ENCODE measurements around the gene ARV1. TPM values are rescaled to one million over a fixed set of nuclear protein-coding genes. Genes with fewer than 3 reads are reported as not detected.

ARV1 gene
- polyA plus RNA-seq, 1 donor (not counting 4 experiments of a cell fraction or from before 2014, with no cell fraction given): 38.1 TPM

DNA sequence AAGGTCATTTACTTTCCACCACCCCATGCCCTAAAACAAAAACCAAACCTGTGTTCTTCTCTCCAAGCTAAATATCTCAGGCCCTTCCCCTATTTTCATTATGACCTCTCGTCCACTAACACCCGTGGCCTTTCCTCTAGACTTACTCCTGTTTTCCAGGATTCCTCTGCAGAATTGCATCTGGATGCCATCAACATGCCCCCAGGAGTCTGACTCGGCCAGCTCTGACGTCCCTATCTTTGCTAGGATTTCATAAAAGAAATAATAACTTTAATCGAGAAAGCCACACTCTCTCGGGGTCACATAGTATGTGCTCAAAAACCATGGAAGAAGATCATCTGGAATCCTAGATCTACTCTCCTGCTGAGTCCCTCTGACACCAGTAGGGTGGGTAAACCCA is 47.7 kb downstream of the ARV1 start:
- FAIRE-seq (no peak), DNase-seq (ENCODE audit: low read depth, low spot score) (no peak)
- no peak for TF ChIP-seq EZH2 (IDR thresholded peaks at IDR 0.05; ENCODE audit: low read length)
- TF ChIP-seq, protein P1, sequence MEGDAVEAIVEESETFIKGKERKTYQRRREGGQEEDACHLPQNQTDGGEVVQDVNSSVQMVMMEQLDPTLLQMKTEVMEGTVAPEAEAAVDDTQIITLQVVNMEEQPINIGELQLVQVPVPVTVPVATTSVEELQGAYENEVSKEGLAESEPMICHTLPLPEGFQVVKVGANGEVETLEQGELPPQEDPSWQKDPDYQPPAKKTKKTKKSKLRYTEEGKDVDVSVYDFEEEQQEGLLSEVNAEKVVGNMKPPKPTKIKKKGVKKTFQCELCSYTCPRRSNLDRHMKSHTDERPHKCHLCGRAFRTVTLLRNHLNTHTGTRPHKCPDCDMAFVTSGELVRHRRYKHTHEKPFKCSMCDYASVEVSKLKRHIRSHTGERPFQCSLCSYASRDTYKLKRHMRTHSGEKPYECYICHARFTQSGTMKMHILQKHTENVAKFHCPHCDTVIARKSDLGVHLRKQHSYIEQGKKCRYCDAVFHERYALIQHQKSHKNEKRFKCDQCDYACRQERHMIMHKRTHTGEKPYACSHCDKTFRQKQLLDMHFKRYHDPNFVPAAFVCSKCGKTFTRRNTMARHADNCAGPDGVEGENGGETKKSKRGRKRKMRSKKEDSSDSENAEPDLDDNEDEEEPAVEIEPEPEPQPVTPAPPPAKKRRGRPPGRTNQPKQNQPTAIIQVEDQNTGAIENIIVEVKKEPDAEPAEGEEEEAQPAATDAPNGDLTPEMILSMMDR (optimal IDR thresholded peaks at IDR 0.05 in 1 of 3, IDR thresholded peaks at IDR 0.05 in 1 of 3, conservative IDR thresholded peaks at IDR 0.05 in 1 of 3; ENCODE audit: extremely low read depth in 1 of 3, insufficient read depth in 2 of 3, low read length in 3 of 3): no peak
- peaks cover 14% of the 10 kb centered on the region for H3K79me2 ChIP-seq (ENCODE audit: control insufficient read depth, insufficient read depth, low read length)
- H3K27ac ChIP-seq (ENCODE audit: control insufficient read depth, insufficient read depth, low read length): no peak overlapping the region
- no peaks in the 10 kb centered on the region for H3K27me3 ChIP-seq (ENCODE audit: control insufficient read depth, extremely low read depth, insufficient read depth, low read length)
- H3K4me1 ChIP-seq (ENCODE audit: control insufficient read depth, extremely low read depth, insufficient read depth, low read length): peaks cover 8% of the 10 kb centered on the region
- no peak overlapping the region for H3K4me2 ChIP-seq (ENCODE audit: control insufficient read depth, extremely low read depth, insufficient read depth, low read depth, low read length)
- H2AFZ ChIP-seq (ENCODE audit: control insufficient read depth, low read length): no peak overlapping the region
- H3K9me1 ChIP-seq (ENCODE audit: control insufficient read depth, extremely low read depth, insufficient read depth, low read length): no peaks in the 10 kb centered on the region
- H3K4me3 ChIP-seq (ENCODE audit: control insufficient read depth in 2 of 3, extremely low read depth in 1 of 3, insufficient read depth in 2 of 3, low read depth in 1 of 3, low read length in 3 of 3): no peak overlapping the region
- H4K20me1 ChIP-seq (ENCODE audit: control insufficient read depth, extremely low read depth, insufficient read depth, low read length): no peaks in the 10 kb centered on the region
- H3K9me3 ChIP-seq (ENCODE audit: control insufficient read depth, low read depth, low read length): no peaks in the 10 kb centered on the region
- dilution Hi-C loops (cut with MboI; ENCODE audit: extremely low pct_ligation_motif_present, low sequenced_read_pairs): no loop called here
- H3K9ac ChIP-seq (ENCODE audit: control insufficient read depth, extremely low read depth, insufficient read depth, low read length): no peak overlapping the region
- peaks cover 0 to 4% of the 10 kb centered on the region in 2 experiments for H3K36me3 ChIP-seq (ENCODE audit: control insufficient read depth in 2 of 2, extremely low read depth in 1 of 2, insufficient read depth in 2 of 2, low read length in 2 of 2)

DNA sequence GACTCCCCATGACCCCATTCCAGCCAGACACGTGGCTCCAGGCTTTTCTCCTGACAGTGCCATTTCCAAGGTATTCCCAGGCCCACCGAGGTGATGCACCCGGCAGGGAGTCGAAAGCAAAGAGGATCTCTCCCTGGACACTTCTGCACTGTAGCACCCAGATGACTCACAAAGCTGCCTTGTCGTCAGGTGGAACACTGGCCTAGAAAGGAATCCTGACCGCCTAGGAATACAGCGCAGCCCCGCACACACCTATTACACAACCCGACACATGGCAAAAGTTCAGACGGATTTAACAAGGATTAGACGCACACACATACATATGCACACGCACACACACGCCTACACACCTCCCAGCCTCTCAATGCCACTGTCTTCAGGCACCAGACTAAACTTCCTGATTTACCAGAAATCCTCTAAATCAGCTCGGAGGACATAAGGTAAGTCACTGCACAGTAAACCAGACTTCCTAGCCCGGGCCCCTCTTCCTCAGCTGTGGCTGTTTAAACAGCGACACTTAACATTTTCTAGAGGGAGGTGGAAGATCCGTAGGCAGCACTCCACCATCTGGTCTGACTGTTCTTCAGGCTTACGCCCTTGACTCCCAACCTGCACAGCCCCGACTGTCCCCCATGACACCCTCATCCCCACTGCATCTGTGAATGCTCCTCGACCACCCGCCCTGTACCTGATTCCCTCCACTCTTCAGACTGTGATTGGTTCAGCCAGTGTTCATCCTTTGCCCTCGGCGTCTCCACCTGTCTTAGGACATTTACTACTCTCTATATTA is 48.4 kb downstream of the ARV1 start:
- Histone ChIP-seq H3K4me3 (ENCODE audit: control insufficient read depth in 2 of 3, extremely low read depth in 1 of 3, insufficient read depth in 2 of 3, low read depth in 1 of 3, low read length in 3 of 3) (no peak overlapping the region), H3K27ac (ENCODE audit: control insufficient read depth, insufficient read depth, low read length) (no peak overlapping the region), H3K36me3 (ENCODE audit: control insufficient read depth in 2 of 2, extremely low read depth in 1 of 2, insufficient read depth in 2 of 2, low read length in 2 of 2) (peaks cover 0 to 4% of the 10 kb centered on the region in 2 experiments), H3K79me2 (ENCODE audit: control insufficient read depth, insufficient read depth, low read length) (peaks cover 16% of the 10 kb centered on the region), H2AFZ (ENCODE audit: control insufficient read depth, low read length) (no peak overlapping the region), H4K20me1 (ENCODE audit: control insufficient read depth, extremely low read depth, insufficient read depth, low read length) (no peaks in the 10 kb centered on the region), H3K4me2 (ENCODE audit: control insufficient read depth, extremely low read depth, insufficient read depth, low read depth, low read length) (no peak overlapping the region), H3K4me1 (ENCODE audit: control insufficient read depth, extremely low read depth, insufficient read depth, low read length) (peaks cover 8% of the 10 kb centered on the region), H3K27me3 (ENCODE audit: control insufficient read depth, extremely low read depth, insufficient read depth, low read length) (no peaks in the 10 kb centered on the region), H3K9ac (ENCODE audit: control insufficient read depth, extremely low read depth, insufficient read depth, low read length) (no peak overlapping the region), H3K9me1 (ENCODE audit: control insufficient read depth, extremely low read depth, insufficient read depth, low read length) (no peaks in the 10 kb centered on the region), H3K9me3 (ENCODE audit: control insufficient read depth, low read depth, low read length) (no peaks in the 10 kb centered on the region)
- dilution Hi-C loops (cut with MboI; ENCODE audit: extremely low pct_ligation_motif_present, low sequenced_read_pairs): no loop called here
- DNase-seq (ENCODE audit: low read depth, low spot score) (no peak), FAIRE-seq (no peak)
- TF ChIP-seq, protein P1 (optimal IDR thresholded peaks at IDR 0.05 in 1 of 3, IDR thresholded peaks at IDR 0.05 in 1 of 3, conservative IDR thresholded peaks at IDR 0.05 in 1 of 3; ENCODE audit: extremely low read depth in 1 of 3, insufficient read depth in 2 of 3, low read length in 3 of 3): no peak
- no peak for TF ChIP-seq EZH2 (IDR thresholded peaks at IDR 0.05; ENCODE audit: low read length)
